ENCODE measurements around the gene ABHD17A. TPM values are rescaled to one million over a fixed set of nuclear protein-coding genes. Genes with fewer than 3 reads are reported as not detected.

The ABHD17A gene
- total RNA-seq, 1 donor from 2014 or later = 62.0 TPM

DNA sequence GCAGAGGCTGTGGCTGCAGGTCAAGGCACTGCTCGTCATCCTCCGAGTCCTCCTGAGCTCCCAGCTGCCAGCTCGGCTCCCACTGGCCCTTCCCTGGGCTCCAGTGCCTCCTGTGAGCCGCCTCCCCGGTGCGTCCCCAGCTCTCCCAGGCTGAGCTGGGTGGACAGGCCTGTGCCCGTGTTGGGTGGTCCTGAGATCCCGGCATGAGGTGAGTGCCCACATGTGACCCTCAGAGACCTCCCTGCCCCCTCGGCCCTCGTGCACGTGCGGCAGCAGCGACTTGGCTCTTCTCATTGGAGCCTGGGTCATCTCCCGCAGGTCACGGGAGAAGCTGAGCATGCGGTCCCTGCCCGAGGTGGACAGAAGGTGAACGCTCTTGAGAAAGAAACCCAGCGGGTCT, 35.3 kb upstream of the ABHD17A start:
- H3K4me1 Mint-ChIP-seq = no peaks in the 10 kb centered on the region
- no peaks in the 10 kb centered on the region for H3K27me3 Mint-ChIP-seq (ENCODE audit: low read depth)
- H3K27ac Mint-ChIP-seq = no peak overlapping the region
- H3K4me3 Mint-ChIP-seq = no peak overlapping the region
- no peak for DNase-seq (ENCODE audit: low spot score in 2 of 2, unreplicated experiment in 2 of 2)
- H3K36me3 Mint-ChIP-seq = peaks cover 26% of the 10 kb centered on the region
- no peaks in the 10 kb centered on the region for H3K9me3 Mint-ChIP-seq
- TF ChIP-seq, protein P1, sequence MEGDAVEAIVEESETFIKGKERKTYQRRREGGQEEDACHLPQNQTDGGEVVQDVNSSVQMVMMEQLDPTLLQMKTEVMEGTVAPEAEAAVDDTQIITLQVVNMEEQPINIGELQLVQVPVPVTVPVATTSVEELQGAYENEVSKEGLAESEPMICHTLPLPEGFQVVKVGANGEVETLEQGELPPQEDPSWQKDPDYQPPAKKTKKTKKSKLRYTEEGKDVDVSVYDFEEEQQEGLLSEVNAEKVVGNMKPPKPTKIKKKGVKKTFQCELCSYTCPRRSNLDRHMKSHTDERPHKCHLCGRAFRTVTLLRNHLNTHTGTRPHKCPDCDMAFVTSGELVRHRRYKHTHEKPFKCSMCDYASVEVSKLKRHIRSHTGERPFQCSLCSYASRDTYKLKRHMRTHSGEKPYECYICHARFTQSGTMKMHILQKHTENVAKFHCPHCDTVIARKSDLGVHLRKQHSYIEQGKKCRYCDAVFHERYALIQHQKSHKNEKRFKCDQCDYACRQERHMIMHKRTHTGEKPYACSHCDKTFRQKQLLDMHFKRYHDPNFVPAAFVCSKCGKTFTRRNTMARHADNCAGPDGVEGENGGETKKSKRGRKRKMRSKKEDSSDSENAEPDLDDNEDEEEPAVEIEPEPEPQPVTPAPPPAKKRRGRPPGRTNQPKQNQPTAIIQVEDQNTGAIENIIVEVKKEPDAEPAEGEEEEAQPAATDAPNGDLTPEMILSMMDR (IDR thresholded peaks at IDR 0.05; ENCODE audit: unreplicated experiment) = no peak

DNA sequence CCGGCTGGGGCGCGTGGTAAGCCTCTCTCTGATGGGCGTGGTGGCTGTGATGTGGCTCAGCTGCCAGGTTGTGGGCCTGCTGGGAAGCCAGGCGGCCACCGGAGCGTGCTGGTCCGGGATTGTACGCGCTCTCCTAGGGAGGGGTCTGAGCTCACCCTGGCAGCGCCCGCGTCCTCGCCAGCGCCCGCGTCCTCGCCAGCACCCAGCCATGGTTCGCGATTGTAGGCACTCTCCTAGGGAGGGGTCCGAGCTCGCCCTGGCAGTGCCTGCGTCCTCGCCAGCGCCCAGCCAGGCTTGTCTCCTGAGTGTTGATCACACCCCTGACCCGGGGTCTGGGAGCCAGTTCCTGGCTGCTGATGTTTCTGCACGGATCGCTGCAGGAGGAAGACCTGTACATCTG, 33.7 kb upstream of the ABHD17A start:
- H3K27ac Mint-ChIP-seq = no peak overlapping the region
- H3K27me3 Mint-ChIP-seq (ENCODE audit: low read depth) = no peaks in the 10 kb centered on the region
- peaks cover 23% of the 10 kb centered on the region for H3K36me3 Mint-ChIP-seq
- no peaks in the 10 kb centered on the region for H3K4me1 Mint-ChIP-seq
- TF ChIP-seq, protein P1 (IDR thresholded peaks at IDR 0.05; ENCODE audit: unreplicated experiment) = no peak
- H3K9me3 Mint-ChIP-seq = no peaks in the 10 kb centered on the region
- no peak overlapping the region for H3K4me3 Mint-ChIP-seq
- no peak for DNase-seq (ENCODE audit: low spot score in 2 of 2, unreplicated experiment in 2 of 2)

DNA sequence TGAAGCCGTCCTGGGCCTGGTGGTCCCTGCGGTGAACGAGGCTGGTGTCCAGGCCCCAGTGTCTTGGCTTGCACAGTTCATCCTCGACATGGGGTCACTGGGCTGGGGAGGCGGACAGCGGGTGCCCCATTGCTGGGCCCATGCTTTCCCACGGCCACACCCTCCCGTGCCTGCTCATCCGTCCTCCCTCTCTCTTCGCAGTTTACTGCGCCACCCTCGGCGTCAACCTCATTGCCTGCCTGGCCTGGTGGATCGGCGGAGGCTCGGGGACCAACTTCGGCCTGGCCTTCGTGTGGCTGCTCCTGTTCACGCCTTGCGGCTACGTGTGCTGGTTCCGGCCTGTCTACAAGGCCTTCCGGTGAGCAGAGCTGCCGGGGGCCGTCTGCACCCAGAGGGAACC, 32.6 kb upstream of the ABHD17A start:
- H3K4me1 Mint-ChIP-seq = no peaks in the 10 kb centered on the region
- peaks cover 26% of the 10 kb centered on the region for H3K36me3 Mint-ChIP-seq
- DNase-seq (ENCODE audit: low spot score in 2 of 2, unreplicated experiment in 2 of 2) = no peak
- no peak overlapping the region for H3K4me3 Mint-ChIP-seq
- no peak overlapping the region for H3K27ac Mint-ChIP-seq
- H3K9me3 Mint-ChIP-seq = no peaks in the 10 kb centered on the region
- H3K27me3 Mint-ChIP-seq (ENCODE audit: low read depth) = no peaks in the 10 kb centered on the region
- TF ChIP-seq, protein P1 (IDR thresholded peaks at IDR 0.05; ENCODE audit: unreplicated experiment) = no peak

DNA sequence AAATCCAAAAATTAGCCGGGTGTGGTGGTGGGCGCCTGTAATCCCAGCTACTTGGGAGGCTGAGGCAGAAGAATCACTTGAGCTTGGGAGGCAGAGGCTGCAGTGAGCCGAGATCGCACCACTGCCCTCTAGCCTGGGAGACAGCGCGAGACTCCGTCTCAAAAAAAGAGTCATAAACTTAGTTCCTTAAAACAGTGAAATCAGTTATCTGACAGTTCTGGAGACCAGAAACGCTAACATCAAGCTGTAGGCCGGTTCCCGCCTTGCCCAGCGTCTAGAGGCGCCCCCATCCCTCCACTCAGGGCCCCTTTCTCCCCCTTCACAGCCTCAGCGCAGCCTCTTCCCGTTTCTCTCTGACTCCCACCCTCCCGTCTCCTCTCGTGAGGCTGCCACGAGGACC, 31.9 kb upstream of the ABHD17A start:
- Mint-ChIP-seq H3K4me1 (no peaks in the 10 kb centered on the region), H3K27me3 (ENCODE audit: low read depth) (no peaks in the 10 kb centered on the region), H3K27ac (no peak overlapping the region), H3K9me3 (no peaks in the 10 kb centered on the region), H3K4me3 (no peak overlapping the region), H3K36me3 (peaks cover 20% of the 10 kb centered on the region)
- TF ChIP-seq, protein P1 (IDR thresholded peaks at IDR 0.05; ENCODE audit: unreplicated experiment) = no peak
- no peak for DNase-seq (ENCODE audit: low spot score in 2 of 2, unreplicated experiment in 2 of 2)

DNA sequence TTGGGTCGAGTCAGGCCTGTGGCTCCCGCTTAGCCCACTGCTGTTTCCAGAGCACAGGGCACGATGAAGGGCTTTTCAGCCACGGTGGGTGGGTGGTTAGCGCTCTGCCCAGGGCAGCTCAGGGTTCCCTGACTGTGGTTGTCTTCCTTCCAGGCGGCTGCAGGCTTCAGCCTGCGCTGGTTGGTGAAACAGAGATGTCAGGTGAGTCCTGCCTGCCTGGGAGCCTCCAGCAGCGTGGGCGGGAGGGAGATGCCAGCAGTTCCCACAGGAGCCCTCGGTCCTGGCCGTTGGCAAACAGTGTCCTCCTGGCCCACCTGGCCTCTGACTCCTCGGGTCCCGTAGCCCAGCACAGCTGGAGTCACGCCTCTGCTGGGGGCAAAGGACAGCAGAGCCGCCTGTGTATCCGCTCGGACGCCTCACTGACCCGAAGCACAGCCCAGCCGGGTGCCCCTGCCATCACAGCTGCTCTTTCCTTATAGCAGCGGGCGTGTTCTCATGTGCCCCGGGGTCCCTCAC, 29.6 kb upstream of the ABHD17A start:
- no peak overlapping the region for H3K27ac Mint-ChIP-seq
- H3K4me3 Mint-ChIP-seq = no peak overlapping the region
- peaks cover 16% of the 10 kb centered on the region for H3K36me3 Mint-ChIP-seq
- peaks cover 3% of the 10 kb centered on the region for H3K4me1 Mint-ChIP-seq
- DNase-seq (ENCODE audit: low spot score in 2 of 2, unreplicated experiment in 2 of 2) = no peak
- no peaks in the 10 kb centered on the region for H3K9me3 Mint-ChIP-seq
- TF ChIP-seq, protein P1 (IDR thresholded peaks at IDR 0.05; ENCODE audit: unreplicated experiment) = no peak
- H3K27me3 Mint-ChIP-seq (ENCODE audit: low read depth) = no peaks in the 10 kb centered on the region

Measured in mesothelial cell of epicardium (in vitro differentiated cells).